Lung microvascular endothelial cell (primary cell): ENCODE measurements around the gene SRPK1. TPM values are rescaled to one million over a fixed set of nuclear protein-coding genes. Genes with fewer than 3 reads are reported as not detected.
A peak's percentile ranks its signal among the peaks of the same experiment; 100 is the strongest.

Source experiments
- DNase-seq, 2 donors: peaks; one replicate each; pipeline versions ENCODE4 v3.0.0 to v3.0.0-alpha.2; 2010; ENCODE audit warnings: low read depth in 2 of 2
- total RNA-seq: library from RNA; depleted of rRNA; stranded (reverse); fragments of >200 nt; gene quantifications from 2 replicates; pipeline ENCODE4 v1.2.1, GENCODE V29; 2014

Gene SRPK1
- total RNA-seq, 1 donor from 2014 or later, result 36.3 TPM

GRCh38 chr6:35824552-35825192 lies 96.2 kb downstream of the SRPK1 start:
- DNase-seq, result no peak

GRCh38 chr6:35823601-35824000 lies 97.3 kb downstream of the SRPK1 start:
- DNase-seq, result no peak

GRCh38 chr6:35817515-35817914 lies 103.4 kb downstream of the SRPK1 start:
- no peak for DNase-seq

- no peak for DNase-seq
Observed at GRCh38 chr6:35811699-35811995, 109.3 kb downstream of the SRPK1 start.

- peak; percentile 28 to 79 for DNase-seq
Observed at GRCh38 chr6:35810971-35811698, 109.8 kb downstream of the SRPK1 start.

GRCh38 chr6:35809809-35810208 lies 111.1 kb downstream of the SRPK1 start:
- DNase-seq, result no peak

- DNase-seq, result peak in 1 of 2 donors; percentile 22
Observed at GRCh38 chr6:35808688-35809087, 112.2 kb downstream of the SRPK1 start.

GRCh38 chr6:35804996-35805736 lies 115.7 kb downstream of the SRPK1 start, which contains the start of gene LHFPL5:
TSS of gene LHFPL5 (plus strand) at chr6:35805352. CDS start at chr6:35805671, 319 bp downstream.
- peak; percentile 30 to 53 for DNase-seq

- DNase-seq, result no peak
Observed at GRCh38 chr6:35801148-35801547, 119.8 kb downstream of the SRPK1 start.

GRCh38 chr6:35798706-35799105 lies 122.2 kb downstream of the SRPK1 start:
- no peak for DNase-seq

GRCh38 chr6:35797837-35798526 lies 122.9 kb downstream of the SRPK1 start:
- DNase-seq, result no peak

GRCh38 chr6:35796236-35796635 lies 124.7 kb downstream of the SRPK1 start:
- no peak for DNase-seq

- DNase-seq, result no peak
Observed at GRCh38 chr6:35795453-35796071, 125.3 kb downstream of the SRPK1 start.

GRCh38 chr6:35794536-35795452 lies 126.1 kb downstream of the SRPK1 start:
- DNase-seq, result no peak

GRCh38 chr6:35790683-35791082 lies 130.2 kb downstream of the SRPK1 start:
- DNase-seq, result no peak

- no peak for DNase-seq
Observed at GRCh38 chr6:35788423-35788982, 132.4 kb downstream of the SRPK1 start.

- DNase-seq, result no peak
Observed at GRCh38 chr6:35787266-35788218, 133.4 kb downstream of the SRPK1 start.

GRCh38 chr6:35786810-35787209 lies 134.1 kb downstream of the SRPK1 start:
- no peak for DNase-seq

- DNase-seq, result no peak
Observed at GRCh38 chr6:35786272-35786671, 134.6 kb downstream of the SRPK1 start.
